HG02970 (cell line): ENCODE results near the gene DHRSX.
"Not testable (repeated sequence)": the region's sequence is repeated elsewhere in the genome, so short reads cannot be mapped to it uniquely, and the experiment has no call there.

Source experiments
- ATAC-seq: cut with Tn5 transposase; IDR thresholded peaks from one replicate; pipeline ENCODE4 v1.9.1; 2021; ENCODE audit warnings: mild to moderate bottlenecking, moderate library complexity, moderate number of reproducible peaks; ENCODE audit not compliant: unreplicated experiment, low FRiP score

Gene DHRSX

DNA sequence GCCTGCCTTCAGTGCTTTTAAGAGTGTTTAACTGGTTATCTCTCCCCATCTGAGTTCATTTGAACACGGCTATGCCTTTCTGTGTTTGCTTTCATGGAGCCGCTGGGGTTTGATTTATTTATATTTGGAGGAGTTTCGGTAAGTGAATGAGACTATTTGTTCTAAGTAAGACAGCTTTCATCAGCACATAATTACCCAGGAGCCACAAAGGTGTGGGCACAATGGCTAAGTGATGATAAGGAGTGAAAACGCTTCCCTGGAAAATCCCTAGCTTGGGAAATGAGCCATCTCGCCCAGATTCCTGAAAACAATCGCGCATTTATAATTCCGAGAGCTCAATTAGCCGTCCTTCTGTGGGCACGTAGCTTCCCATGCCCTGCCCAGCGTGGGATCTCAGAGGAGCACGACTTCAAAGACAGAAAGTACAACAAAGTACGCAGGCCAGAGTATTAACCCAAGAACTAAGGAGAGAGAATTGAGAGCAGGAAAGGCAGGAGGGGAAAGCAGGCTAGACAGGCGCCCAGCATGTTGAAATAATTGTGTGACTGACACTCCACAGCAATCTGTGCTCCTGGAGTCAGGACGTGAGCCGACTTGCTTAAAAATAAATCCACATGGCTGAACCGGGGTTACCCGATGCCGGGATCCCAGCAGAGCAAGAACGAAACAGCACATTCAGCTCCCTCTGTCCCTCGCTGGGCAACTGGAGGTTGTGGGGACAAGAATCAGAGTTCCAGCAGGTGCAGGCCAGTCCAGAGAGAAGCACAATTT, 99.0 kb downstream of the DHRSX start:
- ATAC-seq, result no peak

- ATAC-seq, result no peak
Measured at GRCh38 chrX:2401201-2401589, 99.6 kb downstream of the DHRSX start.

DNA sequence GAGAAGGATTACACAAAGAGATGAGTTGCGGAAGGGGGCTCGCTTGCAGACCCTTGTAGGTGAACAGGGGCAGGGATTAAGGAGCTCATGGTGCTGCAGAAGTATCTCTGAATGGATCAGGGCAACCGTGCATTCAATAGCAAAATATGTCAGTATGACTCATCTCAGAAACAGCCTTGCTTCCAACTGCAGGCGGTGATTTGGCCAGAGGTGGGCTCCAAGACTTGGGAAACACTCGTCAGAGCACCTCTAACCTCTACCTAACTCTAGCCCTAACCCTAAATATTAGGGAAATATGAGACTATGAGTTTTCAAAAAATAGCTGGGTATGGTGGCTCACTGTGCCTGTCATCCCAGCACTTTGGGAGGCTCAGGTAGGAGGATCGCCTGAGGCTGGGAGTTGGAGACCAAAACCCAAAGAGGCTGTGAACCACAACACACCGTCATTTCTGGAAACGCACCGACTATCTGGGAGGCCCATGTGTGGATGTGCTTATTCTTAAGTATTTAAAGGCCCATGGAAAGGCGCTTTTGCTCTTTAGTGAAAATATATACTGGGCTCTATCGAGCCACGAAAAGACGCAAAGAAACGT, 102.6 kb downstream of the DHRSX start:
- ATAC-seq, result no peak

GRCh38 chrX:2397229-2398063, 103.3 kb downstream of the DHRSX start:
- ATAC-seq, result no peak

GRCh38 chrX:2395261-2395992, 105.3 kb downstream of the DHRSX start:
- ATAC-seq, result no peak

- no peak for ATAC-seq
Measured at GRCh38 chrX:2391869-2392606, 108.7 kb downstream of the DHRSX start.

DNA sequence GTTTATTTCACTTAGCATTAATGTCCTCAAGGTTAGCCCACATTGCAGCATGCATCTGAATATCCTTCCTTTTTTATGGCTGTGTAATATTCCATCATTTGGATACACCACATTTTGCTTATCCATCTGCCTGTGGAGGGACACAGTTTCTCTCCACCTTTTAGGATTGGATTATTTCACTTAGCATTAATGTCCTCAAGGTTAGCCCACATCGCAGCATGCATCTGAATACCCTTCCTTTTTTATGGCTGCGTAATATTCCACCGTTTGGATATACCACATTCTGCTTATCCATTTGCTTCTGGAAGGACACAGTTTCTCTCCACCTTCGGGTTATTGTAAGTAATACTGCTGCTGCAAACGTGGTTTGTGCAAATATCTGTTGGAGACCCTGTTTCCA, 110.0 kb downstream of the DHRSX start:
- ATAC-seq, result no peak

GRCh38 chrX:2389731-2390130, 111.0 kb downstream of the DHRSX start:
- ATAC-seq, result not testable (repeated sequence)

- no peak for ATAC-seq
Measured at GRCh38 chrX:2389324-2389723, 111.5 kb downstream of the DHRSX start.

DNA sequence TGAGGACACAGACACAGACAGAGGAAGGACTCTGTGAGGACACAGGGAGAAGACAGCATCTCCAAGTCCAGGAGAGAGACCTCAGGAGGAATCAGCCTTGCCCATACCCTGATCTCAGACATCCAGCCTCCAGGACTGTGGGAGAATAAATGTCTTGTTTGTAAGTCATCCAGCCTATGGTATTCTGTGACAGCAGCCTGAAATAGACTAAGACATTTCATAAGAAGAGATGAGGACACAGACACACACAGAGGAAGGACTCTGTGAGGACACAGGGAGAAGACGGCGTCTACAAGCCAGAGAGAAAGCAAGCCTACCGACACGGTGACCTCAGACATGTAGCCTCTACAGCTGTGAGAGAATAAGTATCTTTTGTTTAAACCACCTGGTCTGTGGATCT, 112.1 kb downstream of the DHRSX start:
- no peak for ATAC-seq

- ATAC-seq, result no peak
Measured at GRCh38 chrX:2387614-2388239, 113.0 kb downstream of the DHRSX start.

GRCh38 chrX:2385224-2385623, 115.6 kb downstream of the DHRSX start:
- ATAC-seq, result no peak

- no peak for ATAC-seq
Measured at GRCh38 chrX:2384486-2384885, 116.3 kb downstream of the DHRSX start.

- ATAC-seq, result no peak
Measured at GRCh38 chrX:2383735-2384134, 117.0 kb downstream of the DHRSX start.

DNA sequence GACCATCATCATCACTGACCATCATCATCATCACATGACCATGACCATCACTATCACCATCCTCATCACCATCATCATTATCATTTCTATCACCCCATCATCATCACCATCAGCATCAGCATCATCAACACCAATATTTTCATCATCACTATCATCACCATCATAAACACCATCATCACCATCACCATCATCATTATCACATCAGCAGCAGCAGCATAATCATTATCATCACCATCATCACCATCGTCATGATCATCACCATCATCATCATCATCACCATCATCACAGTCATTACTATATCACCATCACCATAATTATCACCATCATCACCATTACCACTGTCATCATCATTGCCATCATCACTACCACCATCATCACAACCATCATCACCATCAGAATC, 117.6 kb downstream of the DHRSX start:
- no peak for ATAC-seq

GRCh38 chrX:2382433-2383048, 118.2 kb downstream of the DHRSX start:
- not testable (repeated sequence) for ATAC-seq

- no peak for ATAC-seq
Measured at GRCh38 chrX:2376166-2376565, 124.6 kb downstream of the DHRSX start.

GRCh38 chrX:2374086-2374485, 126.7 kb downstream of the DHRSX start:
- no peak for ATAC-seq

- no peak for ATAC-seq
Measured at GRCh38 chrX:2373615-2374014, 127.2 kb downstream of the DHRSX start.
